Prostate gland (tissue), 2 donors: ENCODE measurements around the gene CCDC146.

Experiments
- POLR2AphosphoS5 ChIP-seq: sonication (generic); formaldehyde crosslinking; IDR thresholded peaks from one replicate; pipeline ENCODE4 v1.6.1; 2017; ENCODE audit warnings: antibody characterized with exemption
- TF ChIP-seq, protein P1 (sequence below), 4 experiments: fragments of 200-600 bp in 2 of 4; fragments of 450-650 bp in 2 of 4; sonication (generic) in 2 of 4; IDR thresholded peaks; 1 replicate in 3 of 4; 2 replicates in 1 of 4; pipeline ENCODE4 v1.5.1; 2016 to 2019; ENCODE audit warnings: antibody characterized with exemption in 4 of 4, mild to moderate bottlenecking in 2 of 4, moderate library complexity in 2 of 4

DNA sequence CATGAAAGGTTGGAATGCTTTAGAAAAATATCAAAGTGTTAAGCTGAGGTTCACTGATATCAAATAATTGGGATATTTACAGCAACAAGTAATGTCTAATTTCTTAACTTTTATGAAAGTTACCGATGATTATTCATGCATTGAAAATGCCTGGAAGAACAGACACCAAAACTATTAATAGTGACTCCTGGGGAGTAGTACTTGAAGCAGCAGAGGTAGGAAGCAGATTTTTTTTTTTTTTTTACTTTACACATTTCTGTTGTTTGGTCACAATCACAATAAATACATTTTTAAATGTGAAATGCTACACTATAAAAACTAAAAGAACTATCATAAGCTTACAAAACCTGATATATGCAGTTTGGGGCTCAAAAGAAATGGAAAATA is 147.7 kb downstream of the CCDC146 start:
- TF ChIP-seq, protein P1, sequence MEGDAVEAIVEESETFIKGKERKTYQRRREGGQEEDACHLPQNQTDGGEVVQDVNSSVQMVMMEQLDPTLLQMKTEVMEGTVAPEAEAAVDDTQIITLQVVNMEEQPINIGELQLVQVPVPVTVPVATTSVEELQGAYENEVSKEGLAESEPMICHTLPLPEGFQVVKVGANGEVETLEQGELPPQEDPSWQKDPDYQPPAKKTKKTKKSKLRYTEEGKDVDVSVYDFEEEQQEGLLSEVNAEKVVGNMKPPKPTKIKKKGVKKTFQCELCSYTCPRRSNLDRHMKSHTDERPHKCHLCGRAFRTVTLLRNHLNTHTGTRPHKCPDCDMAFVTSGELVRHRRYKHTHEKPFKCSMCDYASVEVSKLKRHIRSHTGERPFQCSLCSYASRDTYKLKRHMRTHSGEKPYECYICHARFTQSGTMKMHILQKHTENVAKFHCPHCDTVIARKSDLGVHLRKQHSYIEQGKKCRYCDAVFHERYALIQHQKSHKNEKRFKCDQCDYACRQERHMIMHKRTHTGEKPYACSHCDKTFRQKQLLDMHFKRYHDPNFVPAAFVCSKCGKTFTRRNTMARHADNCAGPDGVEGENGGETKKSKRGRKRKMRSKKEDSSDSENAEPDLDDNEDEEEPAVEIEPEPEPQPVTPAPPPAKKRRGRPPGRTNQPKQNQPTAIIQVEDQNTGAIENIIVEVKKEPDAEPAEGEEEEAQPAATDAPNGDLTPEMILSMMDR (IDR thresholded peaks at IDR 0.05) = no peak
- no peak for TF ChIP-seq POLR2AphosphoS5
